GM23338 (cell line): ENCODE data around the gene HTRA1. TPM values are rescaled to one million over a fixed set of nuclear protein-coding genes. Genes with fewer than 3 reads are reported as not detected.

ENCODE experiments used
- ATAC-seq: fragments of 200-7000 bp; cut with Tn5 transposase; 3 replicates; pipeline ENCODE4 v1.9.1; 2020
- DNase-seq: peaks from one replicate; pipeline ENCODE4 v3.0.0-alpha.2; 2015; ENCODE audit warnings: low spot score
- H2AFZ ChIP-seq: fragments of 200-600 bp; sonication (generic); 2 replicates; pipeline ENCODE4 v1.8.0; 2016; ENCODE audit warnings: antibody characterized with exemption, mild to moderate bottlenecking, moderate library complexity
- H3F3A ChIP-seq: fragments of 200-600 bp; sonication (generic); replicated peaks from 2 replicates; pipeline ENCODE4 v1.8.0; 2017; ENCODE audit warnings: antibody characterized with exemption, mixed run types, low read depth
- H3K27ac ChIP-seq: fragments of 200-600 bp; sonication (generic); 2 replicates; pipeline ENCODE4 v1.6.1; 2016; ENCODE audit warnings: low read depth
- H3K27me3 ChIP-seq: fragments of 200-600 bp; sonication (generic); 2 replicates; pipeline ENCODE4 v1.8.0; 2016; ENCODE audit warnings: mild to moderate bottlenecking, mixed run types, moderate library complexity; ENCODE audit not compliant: insufficient read depth
- H3K36me3 ChIP-seq: fragments of 200-600 bp; sonication (generic); 2 replicates; pipeline ENCODE4 v1.8.0; 2016; ENCODE audit warnings: mild to moderate bottlenecking; ENCODE audit not compliant: insufficient read depth
- H3K4me1 ChIP-seq: fragments of 200-600 bp; sonication (generic); 2 replicates; pipeline ENCODE4 v1.8.0; 2016; ENCODE audit warnings: mild to moderate bottlenecking, moderate library complexity; ENCODE audit not compliant: insufficient read depth
- H3K4me2 ChIP-seq: fragments of 200-600 bp; sonication (generic); 2 replicates; pipeline ENCODE4 v1.7.1; 2017; ENCODE audit warnings: mixed run types
- H3K4me3 ChIP-seq: fragments of 200-600 bp; sonication (generic); 2 replicates; pipeline ENCODE4 v1.6.1; 2016; ENCODE audit warnings: mixed run types
- H3K79me2 ChIP-seq: fragments of 200-600 bp; sonication (generic); replicated peaks from 2 replicates; pipeline ENCODE4 v1.8.0; 2017; ENCODE audit warnings: mild to moderate bottlenecking; ENCODE audit not compliant: insufficient read depth
- H3K9me2 ChIP-seq: fragments of 200-600 bp; sonication (generic); 2 replicates; pipeline ENCODE4 v1.8.0; 2017; ENCODE audit not compliant: insufficient read depth
- H4K20me1 ChIP-seq: fragments of 200-600 bp; sonication (generic); replicated peaks from 2 replicates; pipeline ENCODE4 v1.8.0; 2017; ENCODE audit warnings: mild to moderate bottlenecking; ENCODE audit not compliant: insufficient read depth
- H3K27ac Mint-ChIP-seq: 2 replicates; pipeline ENCODE4 v1.8.0; 2020; ENCODE audit warnings: inconsistent platforms, mild to moderate bottlenecking, moderate library complexity, mixed read lengths
- H3K27me3 Mint-ChIP-seq: 3 replicates; pipeline ENCODE4 v1.8.0; 2022; ENCODE audit warnings: low read depth, mild to moderate bottlenecking, moderate library complexity, mixed read lengths, inconsistent platforms; ENCODE audit not compliant: insufficient read depth, poor library complexity
- H3K36me3 Mint-ChIP-seq: 3 replicates; pipeline ENCODE4 v1.8.0; 2021; ENCODE audit warnings: low read depth, mild to moderate bottlenecking, inconsistent platforms, moderate library complexity, mixed read lengths
- H3K4me1 Mint-ChIP-seq: 3 replicates; pipeline ENCODE4 v1.8.0; 2020; ENCODE audit warnings: mild to moderate bottlenecking, inconsistent platforms, mixed read lengths
- H3K4me3 Mint-ChIP-seq: 3 replicates; pipeline ENCODE4 v1.8.0; 2021; ENCODE audit warnings: moderate library complexity, mild to moderate bottlenecking, inconsistent platforms, mixed read lengths
- H3K9me3 Mint-ChIP-seq: 3 replicates; pipeline ENCODE4 v1.8.0; 2020; ENCODE audit warnings: moderate library complexity, mild to moderate bottlenecking, inconsistent platforms, mixed read lengths
- CREB1 ChIP-seq: fragments of 250-450 bp; sonication (Bioruptor Pico); IDR thresholded peaks from 2 replicates; pipeline ENCODE4 v1.5.0; 2020; ENCODE audit warnings: low read depth, mild to moderate bottlenecking, moderate library complexity
- EZH2phosphoT487 ChIP-seq: fragments of 200-600 bp; sonication (generic); IDR thresholded peaks from one replicate; pipeline ENCODE4 v1.8.1; 2018; ENCODE audit warnings: antibody characterized with exemption; ENCODE audit not compliant: unreplicated experiment
- JUNB ChIP-seq: IDR thresholded peaks from one replicate; pipeline ENCODE4 v1.6.1; 2016; ENCODE audit warnings: antibody characterized with exemption; ENCODE audit not compliant: unreplicated experiment
- POLR2AphosphoS5 ChIP-seq: IDR thresholded peaks from 2 replicates; pipeline ENCODE4 v1.6.1; 2016; ENCODE audit warnings: antibody characterized with exemption, low read depth
- ZNF331 ChIP-seq: fragments of 250-450 bp; sonication (Bioruptor Pico); IDR thresholded peaks from 2 replicates; pipeline ENCODE4 v1.5.0; 2020; ENCODE audit warnings: low read depth, mild to moderate bottlenecking, moderate library complexity
- polyA plus RNA-seq: library from polyadenylated mRNA; unstranded; fragments of >200 nt; fragmentation: Nextera tagmentation; extraction: Ambion mirVana; gene quantifications from 2 replicates; pipeline ENCODE4 v1.2.1, GENCODE V29; 2016
- total RNA-seq: library from RNA; depleted of rRNA; stranded (reverse); fragments of >200 nt; shearing (Covaris generic); gene quantifications from 2 replicates; pipeline ENCODE4 v1.2.3, GENCODE V29; 2014
- TF ChIP-seq, protein P1 (sequence below), 2 experiments: fragments of 200-600 bp in 1 of 2; sonication (generic) in 1 of 2; conservative IDR thresholded peaks; 2 replicates each; pipeline versions ENCODE4 v1.5.1 to v1.6.1; 2016 to 2017; ENCODE audit warnings: antibody characterized with exemption in 2 of 2, low read depth in 2 of 2, mild to moderate bottlenecking in 2 of 2, moderate library complexity in 1 of 2
- TF ChIP-seq, protein P2 (sequence below): IDR thresholded peaks from 2 replicates; pipeline ENCODE4 v1.6.1; 2016; ENCODE audit warnings: antibody characterized with exemption
- TF ChIP-seq, protein P3 (sequence below): IDR thresholded peaks from one replicate; pipeline ENCODE4 v1.6.1; 2018; ENCODE audit warnings: antibody characterized with exemption; ENCODE audit not compliant: unreplicated experiment

The HTRA1 gene
- total and polyA plus RNA-seq, 2 experiments from 2014 or later: 8.1 to 16.1 TPM

DNA sequence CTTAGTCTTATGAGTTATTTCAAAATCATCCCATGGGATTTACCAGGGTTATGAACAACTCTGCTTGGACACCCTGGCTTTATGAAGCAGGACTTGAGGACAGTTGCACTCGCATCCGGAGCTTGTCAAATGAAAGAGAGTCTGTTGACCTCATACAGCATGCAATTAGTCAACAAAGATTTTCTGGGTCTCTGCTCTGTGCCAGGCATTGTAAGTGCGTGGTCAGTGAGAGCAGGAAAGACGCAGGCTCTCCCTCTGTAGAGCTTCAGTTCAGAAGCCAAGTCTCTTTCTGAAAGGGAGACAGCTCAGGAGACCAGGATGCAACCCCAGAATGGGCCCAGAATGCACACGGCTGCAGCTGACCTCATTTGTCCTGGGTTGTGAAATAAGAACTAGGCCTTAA, 53.7 kb downstream of the HTRA1 start:
- Mint-ChIP-seq H3K4me3 (no peak overlapping the region), H3K9me3 (no peaks in the 10 kb centered on the region), H3K36me3 (no peaks in the 10 kb centered on the region), H3K27ac (no peak overlapping the region), H3K27me3 (no peaks in the 10 kb centered on the region), H3K4me1 (peaks cover 3% of the 10 kb centered on the region; the same call in 1 of the 3 replicates)
- no peak for ATAC-seq
- TF ChIP-seq CREB1 (CRISPR knock-in tag) (no peak), ZNF331 (CRISPR knock-in tag) (no peak), EZH2phosphoT487 (no peak)
- TF ChIP-seq, protein P1, sequence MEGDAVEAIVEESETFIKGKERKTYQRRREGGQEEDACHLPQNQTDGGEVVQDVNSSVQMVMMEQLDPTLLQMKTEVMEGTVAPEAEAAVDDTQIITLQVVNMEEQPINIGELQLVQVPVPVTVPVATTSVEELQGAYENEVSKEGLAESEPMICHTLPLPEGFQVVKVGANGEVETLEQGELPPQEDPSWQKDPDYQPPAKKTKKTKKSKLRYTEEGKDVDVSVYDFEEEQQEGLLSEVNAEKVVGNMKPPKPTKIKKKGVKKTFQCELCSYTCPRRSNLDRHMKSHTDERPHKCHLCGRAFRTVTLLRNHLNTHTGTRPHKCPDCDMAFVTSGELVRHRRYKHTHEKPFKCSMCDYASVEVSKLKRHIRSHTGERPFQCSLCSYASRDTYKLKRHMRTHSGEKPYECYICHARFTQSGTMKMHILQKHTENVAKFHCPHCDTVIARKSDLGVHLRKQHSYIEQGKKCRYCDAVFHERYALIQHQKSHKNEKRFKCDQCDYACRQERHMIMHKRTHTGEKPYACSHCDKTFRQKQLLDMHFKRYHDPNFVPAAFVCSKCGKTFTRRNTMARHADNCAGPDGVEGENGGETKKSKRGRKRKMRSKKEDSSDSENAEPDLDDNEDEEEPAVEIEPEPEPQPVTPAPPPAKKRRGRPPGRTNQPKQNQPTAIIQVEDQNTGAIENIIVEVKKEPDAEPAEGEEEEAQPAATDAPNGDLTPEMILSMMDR (conservative IDR thresholded peaks at IDR 0.05; ENCODE audit: low read depth in 2 of 2): no peak
- TF ChIP-seq, protein P2, sequence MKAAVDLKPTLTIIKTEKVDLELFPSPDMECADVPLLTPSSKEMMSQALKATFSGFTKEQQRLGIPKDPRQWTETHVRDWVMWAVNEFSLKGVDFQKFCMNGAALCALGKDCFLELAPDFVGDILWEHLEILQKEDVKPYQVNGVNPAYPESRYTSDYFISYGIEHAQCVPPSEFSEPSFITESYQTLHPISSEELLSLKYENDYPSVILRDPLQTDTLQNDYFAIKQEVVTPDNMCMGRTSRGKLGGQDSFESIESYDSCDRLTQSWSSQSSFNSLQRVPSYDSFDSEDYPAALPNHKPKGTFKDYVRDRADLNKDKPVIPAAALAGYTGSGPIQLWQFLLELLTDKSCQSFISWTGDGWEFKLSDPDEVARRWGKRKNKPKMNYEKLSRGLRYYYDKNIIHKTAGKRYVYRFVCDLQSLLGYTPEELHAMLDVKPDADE: no peak
- TF ChIP-seq, protein P3, sequence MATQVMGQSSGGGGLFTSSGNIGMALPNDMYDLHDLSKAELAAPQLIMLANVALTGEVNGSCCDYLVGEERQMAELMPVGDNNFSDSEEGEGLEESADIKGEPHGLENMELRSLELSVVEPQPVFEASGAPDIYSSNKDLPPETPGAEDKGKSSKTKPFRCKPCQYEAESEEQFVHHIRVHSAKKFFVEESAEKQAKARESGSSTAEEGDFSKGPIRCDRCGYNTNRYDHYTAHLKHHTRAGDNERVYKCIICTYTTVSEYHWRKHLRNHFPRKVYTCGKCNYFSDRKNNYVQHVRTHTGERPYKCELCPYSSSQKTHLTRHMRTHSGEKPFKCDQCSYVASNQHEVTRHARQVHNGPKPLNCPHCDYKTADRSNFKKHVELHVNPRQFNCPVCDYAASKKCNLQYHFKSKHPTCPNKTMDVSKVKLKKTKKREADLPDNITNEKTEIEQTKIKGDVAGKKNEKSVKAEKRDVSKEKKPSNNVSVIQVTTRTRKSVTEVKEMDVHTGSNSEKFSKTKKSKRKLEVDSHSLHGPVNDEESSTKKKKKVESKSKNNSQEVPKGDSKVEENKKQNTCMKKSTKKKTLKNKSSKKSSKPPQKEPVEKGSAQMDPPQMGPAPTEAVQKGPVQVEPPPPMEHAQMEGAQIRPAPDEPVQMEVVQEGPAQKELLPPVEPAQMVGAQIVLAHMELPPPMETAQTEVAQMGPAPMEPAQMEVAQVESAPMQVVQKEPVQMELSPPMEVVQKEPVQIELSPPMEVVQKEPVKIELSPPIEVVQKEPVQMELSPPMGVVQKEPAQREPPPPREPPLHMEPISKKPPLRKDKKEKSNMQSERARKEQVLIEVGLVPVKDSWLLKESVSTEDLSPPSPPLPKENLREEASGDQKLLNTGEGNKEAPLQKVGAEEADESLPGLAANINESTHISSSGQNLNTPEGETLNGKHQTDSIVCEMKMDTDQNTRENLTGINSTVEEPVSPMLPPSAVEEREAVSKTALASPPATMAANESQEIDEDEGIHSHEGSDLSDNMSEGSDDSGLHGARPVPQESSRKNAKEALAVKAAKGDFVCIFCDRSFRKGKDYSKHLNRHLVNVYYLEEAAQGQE: no peak
- Histone ChIP-seq H2AFZ (no peak overlapping the region), H3K36me3 (no peaks in the 10 kb centered on the region), H3K79me2 (no peaks in the 10 kb centered on the region), H3K4me2 (no peak overlapping the region), H3K4me1 (no peaks in the 10 kb centered on the region), H3K9me2 (no peaks in the 10 kb centered on the region), H3F3A (no peaks in the 10 kb centered on the region), H3K4me3 (no peak overlapping the region), H3K27me3 (no peaks in the 10 kb centered on the region), H3K27ac (no peak overlapping the region), H4K20me1 (no peaks in the 10 kb centered on the region)
- DNase-seq: no peak

DNA sequence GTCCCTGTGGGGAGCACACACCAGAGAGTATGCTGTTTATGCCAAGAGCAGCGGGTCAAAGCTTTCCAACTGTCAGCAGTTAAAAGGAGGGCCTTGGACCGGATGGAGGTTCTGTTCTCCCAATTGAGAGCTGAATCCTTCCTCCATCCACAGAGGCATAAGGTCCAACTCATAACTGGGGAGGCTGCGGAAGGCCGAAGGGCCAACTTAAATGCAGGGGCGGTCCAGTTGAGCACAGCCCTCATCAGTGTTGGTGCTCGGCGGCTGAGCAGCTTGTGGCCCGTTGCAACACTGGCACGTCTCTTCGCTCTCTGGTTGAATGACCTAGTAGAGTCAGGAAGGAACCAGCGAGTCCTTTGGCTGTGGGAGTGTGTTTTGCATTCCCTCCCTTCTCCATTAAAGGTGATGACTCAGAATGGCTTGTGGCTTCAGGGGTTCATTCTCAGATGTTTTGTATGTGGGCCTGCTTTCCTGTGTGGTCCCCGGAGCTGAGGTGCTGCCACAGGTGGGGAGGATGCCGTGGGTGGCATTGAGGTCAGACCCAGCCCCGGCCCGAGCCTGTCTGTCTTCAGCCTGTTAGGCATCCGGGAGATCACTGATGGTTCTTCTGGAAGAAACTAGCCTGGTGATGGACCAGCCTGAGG, 54.4 kb downstream of the HTRA1 start:
- Histone ChIP-seq H2AFZ (no peak overlapping the region), H3K27me3 (no peaks in the 10 kb centered on the region), H3K4me2 (no peak overlapping the region), H3K4me3 (no peak overlapping the region), H3F3A (no peaks in the 10 kb centered on the region), H3K9me2 (no peaks in the 10 kb centered on the region), H4K20me1 (no peaks in the 10 kb centered on the region), H3K4me1 (no peaks in the 10 kb centered on the region), H3K79me2 (no peaks in the 10 kb centered on the region), H3K36me3 (no peaks in the 10 kb centered on the region), H3K27ac (no peak overlapping the region)
- no peak overlapping the region for H3K27ac Mint-ChIP-seq
- DNase-seq (no peak), ATAC-seq (no peak)
- H3K4me1 Mint-ChIP-seq: no peaks in the 10 kb centered on the region
- H3K4me3 Mint-ChIP-seq: no peak overlapping the region
- no peaks in the 10 kb centered on the region for H3K36me3 Mint-ChIP-seq
- H3K27me3 Mint-ChIP-seq: no peaks in the 10 kb centered on the region
- H3K9me3 Mint-ChIP-seq: no peaks in the 10 kb centered on the region
- TF ChIP-seq POLR2AphosphoS5 (no peak), JUNB (no peak), CREB1 (CRISPR knock-in tag) (no peak), EZH2phosphoT487 (no peak), ZNF331 (CRISPR knock-in tag) (no peak)
- TF ChIP-seq, protein P3: no peak
- TF ChIP-seq, protein P2: no peak
- TF ChIP-seq, protein P1 (conservative IDR thresholded peaks at IDR 0.05; ENCODE audit: low read depth in 2 of 2): no peak
